SU-DHL-6 (cell line): ENCODE results near the gene SH2D1B.

Source experiments
- EZH2phosphoT487 ChIP-seq: fragments of 200-600 bp; sonication (generic), shearing (Covaris generic); conservative IDR thresholded peaks from 2 replicates; pipeline ENCODE4 v1.6.1; 2018; ENCODE audit warnings: mild to moderate bottlenecking, antibody characterized with exemption, low read length, moderate library complexity, mixed read lengths
- TF ChIP-seq, protein P1 (sequence below): fragments of 200-600 bp; sonication (generic); IDR thresholded peaks from one replicate; pipeline ENCODE4 v1.5.1; 2017; ENCODE audit warnings: antibody characterized with exemption, mild to moderate bottlenecking, low read length, moderate library complexity; ENCODE audit not compliant: insufficient read depth, poor library complexity, severe bottlenecking

DNA sequence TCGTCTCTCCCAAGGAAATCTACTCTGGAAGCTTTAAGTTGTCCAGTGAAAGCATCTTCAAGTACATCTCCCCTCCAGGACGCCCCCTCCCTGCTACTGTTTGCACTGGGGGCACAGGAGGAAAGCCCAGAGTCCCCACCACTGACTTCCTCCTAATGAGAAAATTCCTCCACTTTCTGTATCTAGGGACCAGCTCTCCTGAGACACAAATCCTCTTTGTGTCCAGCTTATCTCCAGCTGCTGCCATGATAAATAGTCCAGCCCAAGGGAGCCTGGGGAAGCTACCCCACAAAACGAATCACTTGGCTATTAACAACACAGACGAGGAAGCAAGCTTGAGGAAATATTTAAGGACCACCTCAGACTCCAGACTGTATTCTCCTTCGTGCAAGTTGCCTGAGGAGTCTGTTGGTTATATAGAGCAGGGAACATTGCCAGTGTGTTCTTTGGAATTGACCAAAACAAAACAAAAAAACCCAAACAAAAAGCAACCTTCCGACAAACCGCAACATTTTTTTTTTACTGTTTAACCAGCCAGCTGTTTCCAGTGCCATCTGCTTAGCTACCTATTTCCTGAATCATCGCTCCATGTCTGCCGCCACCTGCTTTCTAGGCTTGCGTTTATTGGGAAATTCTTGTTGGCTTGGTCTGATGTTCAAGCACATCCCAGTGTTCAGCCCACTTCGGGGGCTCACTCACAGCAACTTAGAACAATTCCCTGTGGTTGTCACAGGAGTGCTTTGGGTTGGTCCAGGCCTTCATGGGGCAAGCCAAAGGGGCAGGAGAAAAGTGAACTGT, 22.7 kb downstream of the SH2D1B start:
- TF ChIP-seq, protein P1, sequence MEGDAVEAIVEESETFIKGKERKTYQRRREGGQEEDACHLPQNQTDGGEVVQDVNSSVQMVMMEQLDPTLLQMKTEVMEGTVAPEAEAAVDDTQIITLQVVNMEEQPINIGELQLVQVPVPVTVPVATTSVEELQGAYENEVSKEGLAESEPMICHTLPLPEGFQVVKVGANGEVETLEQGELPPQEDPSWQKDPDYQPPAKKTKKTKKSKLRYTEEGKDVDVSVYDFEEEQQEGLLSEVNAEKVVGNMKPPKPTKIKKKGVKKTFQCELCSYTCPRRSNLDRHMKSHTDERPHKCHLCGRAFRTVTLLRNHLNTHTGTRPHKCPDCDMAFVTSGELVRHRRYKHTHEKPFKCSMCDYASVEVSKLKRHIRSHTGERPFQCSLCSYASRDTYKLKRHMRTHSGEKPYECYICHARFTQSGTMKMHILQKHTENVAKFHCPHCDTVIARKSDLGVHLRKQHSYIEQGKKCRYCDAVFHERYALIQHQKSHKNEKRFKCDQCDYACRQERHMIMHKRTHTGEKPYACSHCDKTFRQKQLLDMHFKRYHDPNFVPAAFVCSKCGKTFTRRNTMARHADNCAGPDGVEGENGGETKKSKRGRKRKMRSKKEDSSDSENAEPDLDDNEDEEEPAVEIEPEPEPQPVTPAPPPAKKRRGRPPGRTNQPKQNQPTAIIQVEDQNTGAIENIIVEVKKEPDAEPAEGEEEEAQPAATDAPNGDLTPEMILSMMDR = no peak
- no peak for TF ChIP-seq EZH2phosphoT487
